HepG2 (cell line): ENCODE results near the gene CECR2. TPM values are rescaled to one million over a fixed set of nuclear protein-coding genes. Genes with fewer than 3 reads are reported as not detected.

ENCODE experiments used
- ATAC-seq: fragments of 200-7000 bp; cut with Tn5 transposase; 3 replicates; pipeline ENCODE4 v1.9.1; 2020; ENCODE audit warnings: mild to moderate bottlenecking, moderate library complexity
- BruUV-seq: library from RNA; stranded (reverse); fragments of 400-500 nt; replicated peaks from 2 replicates; lab custom pipeline; 2021; lab: Mats Ljungman, UMichigan
- CTCF ChIA-PET: fragments of 300-600 bp; formaldehyde crosslinking; extraction: SDS; loops from one replicate; lab custom pipeline; 2021; ENCODE audit warnings: low total read pairs, inconsistent platforms, low intra/inter-chr PET ratio; lab: Yijun Ruan, JAX
- POLR2A ChIA-PET: fragments of 350-600 bp; sonication (Branson Sonifier 250); formaldehyde crosslinking; loops from one replicate; lab custom pipeline; 2020; ENCODE audit warnings: antibody characterized with exemption, inconsistent platforms; lab: Yijun Ruan, JAX
- DNase-seq: peaks from one replicate; pipeline ENCODE4 v3.0.0-alpha.2; 2015; ENCODE audit warnings: low spot score
- FAIRE-seq: peaks from 3 replicates; lab custom pipeline; 2011; peaks lifted over from hg19 to GRCh38; lab: Jason Lieb, UNC
- H2AFZ ChIP-seq: one replicate; pipeline ENCODE4 v1.6.1; 2011; ENCODE audit warnings: low read length, inconsistent platforms
- H3K27ac ChIP-seq: fragments of 300-600 bp; 3 replicates; pipeline ENCODE4 v1.8.0; 2011; ENCODE audit warnings: mixed run types, mild to moderate bottlenecking, mixed read lengths, low read length, inconsistent platforms; ENCODE audit not compliant: insufficient read depth; ENCODE audit errors: extremely low read length
- H3K27me3 ChIP-seq, 2 experiments: fragments of 200-600 bp in 1 of 2; 2 replicates in 1 of 2; 3 replicates in 1 of 2; pipeline versions ENCODE4 v1.6.0 to v1.8.0; 2011; ENCODE audit warnings: low read length in 2 of 2, mild to moderate bottlenecking in 2 of 2, moderate library complexity in 2 of 2, inconsistent platforms in 1 of 2; ENCODE audit not compliant: insufficient read depth in 2 of 2, control insufficient read depth in 1 of 2
- H3K36me3 ChIP-seq, 2 experiments: fragments of 200-600 bp in 1 of 2; replicated peaks in 1 of 2; 2 replicates in 1 of 2; 3 replicates in 1 of 2; pipeline versions ENCODE4 v1.5.1 to v1.8.0; 2011; ENCODE audit warnings: low read length in 2 of 2, inconsistent platforms in 1 of 2; ENCODE audit not compliant: insufficient read depth in 2 of 2, control insufficient read depth in 1 of 2
- H3K4me1 ChIP-seq: 2 replicates; pipeline ENCODE4 v1.5.1; 2012; ENCODE audit warnings: low read length, inconsistent platforms; ENCODE audit not compliant: insufficient read depth
- H3K4me2 ChIP-seq: 2 replicates; pipeline ENCODE4 v1.6.0; 2011; ENCODE audit warnings: low read depth, low read length, inconsistent platforms
- H3K4me3 ChIP-seq, 3 experiments: fragments of 200-600 bp in 1 of 3; sonication (generic), shearing (Covaris generic) in 1 of 3; replicated peaks in 1 of 3; 2 replicates each; pipeline ENCODE4 v1.5.1; 2011 to 2016; ENCODE audit warnings: low read length in 3 of 3, inconsistent platforms in 2 of 3, low read depth in 2 of 3, mild to moderate bottlenecking in 2 of 3, control low read depth in 1 of 3, mixed read lengths in 1 of 3; ENCODE audit not compliant: insufficient read depth in 1 of 3
- H3K79me2 ChIP-seq: one replicate; pipeline ENCODE4 v1.6.1; 2011; ENCODE audit warnings: low read length, inconsistent platforms; ENCODE audit not compliant: insufficient read depth
- H3K9ac ChIP-seq: 2 replicates; pipeline ENCODE4 v1.6.0; 2011; ENCODE audit warnings: mild to moderate bottlenecking, low read depth, low read length, inconsistent platforms; ENCODE audit not compliant: insufficient read depth
- H3K9me3 ChIP-seq: 2 replicates; pipeline ENCODE4 v1.5.1; 2012; ENCODE audit warnings: mild to moderate bottlenecking, low read length
- H4K20me1 ChIP-seq: 2 replicates; pipeline ENCODE4 v1.6.0; 2011; ENCODE audit warnings: inconsistent platforms, mild to moderate bottlenecking, low read length, moderate library complexity; ENCODE audit not compliant: insufficient read depth
- CC2D1A ChIP-seq: sonication (generic); formaldehyde crosslinking; IDR thresholded peaks from 2 replicates; pipeline ENCODE4 v1.8.1; 2023; ENCODE audit warnings: mild to moderate bottlenecking, missing genetic modification reagents
- CHCHD3 ChIP-seq: sonication (generic); formaldehyde crosslinking; IDR thresholded peaks from 2 replicates; pipeline ENCODE4 v1.8.0; 2022; ENCODE audit warnings: mild to moderate bottlenecking, missing genetic modification reagents, moderate library complexity
- GMEB1 ChIP-seq: sonication (generic); formaldehyde crosslinking; IDR thresholded peaks from 2 replicates; pipeline ENCODE4 v1.5.1; 2020; ENCODE audit warnings: missing genetic modification reagents, mild to moderate bottlenecking, borderline replicate concordance
- KDM5A ChIP-seq: fragments of 200-600 bp; sonication (generic); IDR thresholded peaks from 2 replicates; pipeline ENCODE4 v1.7.0; 2018; ENCODE audit warnings: antibody characterized with exemption, mild to moderate bottlenecking, low read length, borderline replicate concordance
- KLF11 ChIP-seq: IDR thresholded peaks from 2 replicates; pipeline ENCODE4 v1.6.1; 2016; ENCODE audit warnings: missing compliant biosample characterization
- MBD4 ChIP-seq: IDR thresholded peaks from 2 replicates; pipeline ENCODE4 v1.6.1; 2012; ENCODE audit warnings: low read length, inconsistent platforms, borderline replicate concordance
- SALL2 ChIP-seq: sonication (generic); formaldehyde crosslinking; IDR thresholded peaks from 2 replicates; pipeline ENCODE4 v1.8.1; 2023; ENCODE audit warnings: mild to moderate bottlenecking, missing genetic modification reagents, inconsistent platforms
- YY1 ChIP-seq: IDR thresholded peaks from 2 replicates; pipeline ENCODE4 v1.6.1; 2011; ENCODE audit warnings: low read length, low read depth, moderate library complexity, mild to moderate bottlenecking; ENCODE audit not compliant: insufficient read depth, insufficient replicate concordance
- ZBTB10 ChIP-seq: sonication (generic); formaldehyde crosslinking; IDR thresholded peaks from 2 replicates; pipeline ENCODE4 v1.4.0; 2020; ENCODE audit warnings: missing genetic modification reagents, borderline replicate concordance
- ZBTB33 ChIP-seq: sonication (generic); formaldehyde crosslinking; IDR thresholded peaks from 2 replicates; pipeline ENCODE4 v1.4.0; 2020; ENCODE audit warnings: missing genetic modification reagents
- ZFP41 ChIP-seq: sonication (generic); formaldehyde crosslinking; IDR thresholded peaks from 2 replicates; pipeline ENCODE4 v1.4.0; 2020; ENCODE audit warnings: mild to moderate bottlenecking, missing genetic modification reagents, borderline replicate concordance
- ZNF350 ChIP-seq: sonication (generic); formaldehyde crosslinking; IDR thresholded peaks from 2 replicates; pipeline ENCODE4 v1.4.0; 2020; ENCODE audit warnings: mild to moderate bottlenecking, low read depth, missing genetic modification reagents, borderline replicate concordance
- ZNF550 ChIP-seq: sonication (generic); formaldehyde crosslinking; IDR thresholded peaks from 2 replicates; pipeline ENCODE4 v1.4.0; 2020; ENCODE audit warnings: mild to moderate bottlenecking, missing genetic modification reagents, borderline replicate concordance
- ZNF558 ChIP-seq: sonication (generic); formaldehyde crosslinking; IDR thresholded peaks from 2 replicates; pipeline ENCODE4 v1.9.0; 2022; ENCODE audit warnings: mild to moderate bottlenecking, missing genetic modification reagents, borderline replicate concordance
- WGBS: methylation state at CpG from one replicate; pipeline ENCODE4 v1.1.6; 2017; ENCODE audit warnings: low lambda C conversion rate; 5-methylcytosine and 5-hydroxymethylcytosine counted together
- in situ Hi-C: cut with HindIII; loops from 2 replicates; pipeline ENCODE4 v1.10.0; 2017; ENCODE audit warnings: low pct_unique_long_range_greater_than_20kb; ENCODE audit not compliant: extremely low pct_ligation_motif_present
- intact Hi-C: fragments of 100-400 bp; cut with micrococcal nuclease; formaldehyde crosslinking; loops from one replicate; pipeline ENCODE4 v1.10.0; 2022; ENCODE audit not compliant: unreplicated experiment
- polyA plus RNA-seq, 8 experiments: library from polyadenylated mRNA; depleted of rRNA in 3 of 8; stranded (reverse) in 7 of 8; unstranded in 1 of 8; fragments of >200 nt; fragmentation: Illumina TruSeq in 4 of 8; extraction: Trizol in 4 of 8; gene quantifications; 2 replicates each; pipeline versions ENCODE4 v1.2.1 to v1.2.3, GENCODE V29; 2011 to 2016; ENCODE audit warnings: low read depth in 4 of 8, missing spikeins in 1 of 8, mixed read lengths in 1 of 8; ENCODE audit not compliant: insufficient read depth in 1 of 8
- total RNA-seq, 5 experiments: library from RNA; depleted of rRNA; stranded (reverse); fragments of >200 nt; fragmentation: Illumina TruSeq; extraction: Trizol; gene quantifications; 2 replicates each; pipeline ENCODE4 v1.2.3, GENCODE V29; 2016; ENCODE audit warnings: low read depth in 1 of 5
- TF ChIP-seq, protein P1 (sequence below): IDR thresholded peaks from 2 replicates; pipeline ENCODE4 v1.6.1; 2016; ENCODE audit warnings: missing compliant biosample characterization, missing genetic modification reagents, borderline replicate concordance

The CECR2 gene
- total and polyA plus RNA-seq, 2 of the 13 experiments (the other 11 are each of a cell fraction or from before 2014, with no cell fraction given): not detected

GRCh38 chr22:17352798-17353197 lies 16.5 kb upstream of the CECR2 start (continued):
- TF ChIP-seq ZNF550 (CRISPR knock-in tag) (no peak), CHCHD3 (CRISPR knock-in tag) (no peak), MBD4 (no peak), SALL2 (CRISPR knock-in tag) (no peak), ZFP41 (CRISPR knock-in tag) (no peak), ZBTB10 (no peak), ZNF558 (CRISPR knock-in tag) (no peak)
- TF ChIP-seq, protein P1, sequence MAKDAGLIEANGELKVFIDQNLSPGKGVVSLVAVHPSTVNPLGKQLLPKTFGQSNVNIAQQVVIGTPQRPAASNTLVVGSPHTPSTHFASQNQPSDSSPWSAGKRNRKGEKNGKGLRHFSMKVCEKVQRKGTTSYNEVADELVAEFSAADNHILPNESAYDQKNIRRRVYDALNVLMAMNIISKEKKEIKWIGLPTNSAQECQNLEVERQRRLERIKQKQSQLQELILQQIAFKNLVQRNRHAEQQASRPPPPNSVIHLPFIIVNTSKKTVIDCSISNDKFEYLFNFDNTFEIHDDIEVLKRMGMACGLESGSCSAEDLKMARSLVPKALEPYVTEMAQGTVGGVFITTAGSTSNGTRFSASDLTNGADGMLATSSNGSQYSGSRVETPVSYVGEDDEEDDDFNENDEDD (CRISPR knock-in tag): no peak

- H3K9me3 ChIP-seq: no peaks in the 10 kb centered on the region
- H3K4me1 ChIP-seq: no peaks in the 10 kb centered on the region
- no peak overlapping the region for H3K9ac ChIP-seq
- CTCF ChIA-PET: no interaction called here
- WGBS: 24% methylated on average over 2 of the region's 2 CpGs
- no peak for ATAC-seq
- FAIRE-seq: no peak
- no TSS peak for BruUV-seq
- intact Hi-C loops (no loop called here), in situ Hi-C loops (no loop called here)
- H2AFZ ChIP-seq: no peak overlapping the region
- no peak overlapping the region for H3K4me2 ChIP-seq
- H3K27me3 ChIP-seq: peaks cover 1 to 12% of the 10 kb centered on the region in 2 experiments; a peak in 4 of 5 replicates
- no peak overlapping the region for H3K27ac ChIP-seq
- H4K20me1 ChIP-seq: no peaks in the 10 kb centered on the region
- no peaks in the 10 kb centered on the region for H3K36me3 ChIP-seq
- H3K79me2 ChIP-seq: no peaks in the 10 kb centered on the region
- DNase-seq: no peak
- POLR2A ChIA-PET: no interaction called here
- no peak overlapping the region for H3K4me3 ChIP-seq
- TF ChIP-seq ZBTB33: no peak
- TF ChIP-seq YY1: no peak
- TF ChIP-seq KDM5A: no peak
- TF ChIP-seq GMEB1 (CRISPR knock-in tag): no peak
- TF ChIP-seq ZNF350 (CRISPR knock-in tag): no peak
- TF ChIP-seq CC2D1A (CRISPR knock-in tag): no peak
- no peak for TF ChIP-seq KLF11 (CRISPR knock-in tag)
Measured at GRCh38 chr22:17357688-17358087, 11.6 kb upstream of the CECR2 start.
